Measurements from ENCODE around the gene SCAMP1.

Gene SCAMP1

GRCh38 chr5:78486218-78486617, 125.8 kb downstream of the SCAMP1 start:
- Mint-ChIP-seq H3K4me3 (no peak overlapping the region), H3K27ac (no peak overlapping the region), H3K27me3 (no peaks in the 10 kb centered on the region), H3K9me3 (ENCODE audit: low read depth) (no peaks in the 10 kb centered on the region), H3K36me3 (no peaks in the 10 kb centered on the region), H3K4me1 (ENCODE audit: low read depth) (peaks cover 13% of the 10 kb centered on the region)

GRCh38 chr5:78487846-78488245, 127.4 kb downstream of the SCAMP1 start:
- Mint-ChIP-seq H3K4me3 (no peak overlapping the region), H3K36me3 (no peaks in the 10 kb centered on the region), H3K4me1 (ENCODE audit: low read depth) (peaks cover 10% of the 10 kb centered on the region), H3K9me3 (ENCODE audit: low read depth) (no peaks in the 10 kb centered on the region), H3K27me3 (no peaks in the 10 kb centered on the region), H3K27ac (no peak overlapping the region)

GRCh38 chr5:78490709-78491485, 130.5 kb downstream of the SCAMP1 start:
- Mint-ChIP-seq H3K4me3 (no peak overlapping the region), H3K4me1 (ENCODE audit: low read depth) (no peaks in the 10 kb centered on the region), H3K36me3 (no peaks in the 10 kb centered on the region), H3K27ac (no peak overlapping the region), H3K9me3 (ENCODE audit: low read depth) (no peaks in the 10 kb centered on the region), H3K27me3 (no peaks in the 10 kb centered on the region)

DNA sequence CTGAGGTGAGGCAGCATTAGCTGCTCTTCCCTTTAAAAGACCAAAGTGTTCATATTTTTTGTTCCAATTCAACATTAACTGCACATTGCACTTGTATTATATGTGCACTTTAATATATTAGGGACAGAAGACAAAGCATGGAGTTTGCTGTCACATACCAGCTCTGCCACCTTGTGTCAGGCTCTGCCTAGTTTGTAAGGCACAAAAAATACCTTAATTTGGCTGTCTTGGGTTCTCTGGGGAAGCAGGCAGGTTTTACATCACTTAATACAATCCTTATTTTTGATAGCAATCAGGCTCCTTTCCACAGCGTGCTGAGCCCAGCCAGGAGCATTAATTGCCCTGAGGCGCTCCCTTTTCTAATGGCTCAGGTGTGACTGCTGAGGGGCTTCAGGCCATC, 131.8 kb downstream of the SCAMP1 start:
- Mint-ChIP-seq H3K27me3 (peaks cover 5% of the 10 kb centered on the region), H3K4me1 (ENCODE audit: low read depth) (no peaks in the 10 kb centered on the region), H3K4me3 (no peak overlapping the region), H3K9me3 (ENCODE audit: low read depth) (no peaks in the 10 kb centered on the region), H3K27ac (no peak overlapping the region), H3K36me3 (no peaks in the 10 kb centered on the region)

- H3K4me1 Mint-ChIP-seq (ENCODE audit: low read depth): no peaks in the 10 kb centered on the region
- peaks cover 9% of the 10 kb centered on the region for H3K27me3 Mint-ChIP-seq
- no peak overlapping the region for H3K27ac Mint-ChIP-seq
- H3K9me3 Mint-ChIP-seq (ENCODE audit: low read depth): no peaks in the 10 kb centered on the region
- no peaks in the 10 kb centered on the region for H3K36me3 Mint-ChIP-seq
- no peak overlapping the region for H3K4me3 Mint-ChIP-seq
Measured at GRCh38 chr5:78492650-78493049, 132.2 kb downstream of the SCAMP1 start.

DNA sequence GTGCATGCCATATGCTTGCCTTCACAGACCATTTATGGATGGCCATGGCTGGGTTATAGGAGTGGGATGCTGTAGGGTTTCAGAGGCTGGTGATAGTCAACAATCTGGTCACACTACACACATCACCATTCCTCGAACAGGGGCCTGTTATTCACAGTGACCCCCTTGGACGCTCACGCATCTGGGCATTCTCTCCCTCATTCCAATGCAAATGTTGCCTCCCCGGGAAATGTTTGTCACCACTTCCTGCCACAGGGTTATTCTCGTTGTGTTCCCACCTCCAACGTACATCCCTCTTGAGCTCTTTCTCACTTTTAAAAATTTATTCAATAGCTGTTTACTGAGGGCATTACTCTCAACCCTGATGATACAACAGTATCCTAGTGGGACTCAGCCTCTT, 135.4 kb downstream of the SCAMP1 start:
- H3K4me3 Mint-ChIP-seq: no peak overlapping the region
- peaks cover 29% of the 10 kb centered on the region for H3K27me3 Mint-ChIP-seq
- H3K36me3 Mint-ChIP-seq: no peaks in the 10 kb centered on the region
- no peak overlapping the region for H3K27ac Mint-ChIP-seq
- no peaks in the 10 kb centered on the region for H3K4me1 Mint-ChIP-seq (ENCODE audit: low read depth)
- H3K9me3 Mint-ChIP-seq (ENCODE audit: low read depth): no peaks in the 10 kb centered on the region

- Mint-ChIP-seq H3K27ac (no peak overlapping the region), H3K9me3 (ENCODE audit: low read depth) (no peaks in the 10 kb centered on the region), H3K36me3 (no peaks in the 10 kb centered on the region), H3K4me3 (no peak overlapping the region), H3K4me1 (ENCODE audit: low read depth) (no peaks in the 10 kb centered on the region), H3K27me3 (peaks cover 33% of the 10 kb centered on the region)
Measured at GRCh38 chr5:78496373-78496772, 136.0 kb downstream of the SCAMP1 start.

GRCh38 chr5:78497573-78498533, 137.4 kb downstream of the SCAMP1 start:
- Mint-ChIP-seq H3K4me3 (no peak overlapping the region), H3K4me1 (ENCODE audit: low read depth) (no peaks in the 10 kb centered on the region), H3K36me3 (no peaks in the 10 kb centered on the region), H3K9me3 (ENCODE audit: low read depth) (no peaks in the 10 kb centered on the region), H3K27ac (no peak overlapping the region), H3K27me3 (peaks cover 45% of the 10 kb centered on the region)

DNA sequence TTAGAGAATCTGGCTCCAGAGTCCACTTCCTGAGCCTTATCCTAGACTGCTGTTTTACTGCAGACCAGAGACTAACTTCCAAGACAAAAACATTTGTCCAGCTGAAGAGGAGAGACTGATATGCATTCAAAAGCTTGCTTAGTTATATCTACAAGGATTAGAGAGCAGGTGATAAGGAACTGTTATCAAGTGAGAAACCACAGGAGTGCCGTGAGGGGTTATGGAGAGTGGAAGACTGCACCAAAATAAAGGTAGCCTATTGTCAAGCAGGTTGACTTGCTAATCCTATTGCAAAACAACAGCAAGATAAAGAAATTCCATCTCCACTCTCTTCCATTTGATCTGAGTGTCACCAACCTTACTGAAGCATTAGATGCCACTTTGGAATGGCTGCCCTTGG, 139.1 kb downstream of the SCAMP1 start:
- no peaks in the 10 kb centered on the region for H3K9me3 Mint-ChIP-seq (ENCODE audit: low read depth)
- no peak overlapping the region for H3K27ac Mint-ChIP-seq
- H3K4me3 Mint-ChIP-seq: no peak overlapping the region
- peaks cover 45% of the 10 kb centered on the region for H3K27me3 Mint-ChIP-seq
- H3K4me1 Mint-ChIP-seq (ENCODE audit: low read depth): no peaks in the 10 kb centered on the region
- H3K36me3 Mint-ChIP-seq: no peaks in the 10 kb centered on the region

DNA sequence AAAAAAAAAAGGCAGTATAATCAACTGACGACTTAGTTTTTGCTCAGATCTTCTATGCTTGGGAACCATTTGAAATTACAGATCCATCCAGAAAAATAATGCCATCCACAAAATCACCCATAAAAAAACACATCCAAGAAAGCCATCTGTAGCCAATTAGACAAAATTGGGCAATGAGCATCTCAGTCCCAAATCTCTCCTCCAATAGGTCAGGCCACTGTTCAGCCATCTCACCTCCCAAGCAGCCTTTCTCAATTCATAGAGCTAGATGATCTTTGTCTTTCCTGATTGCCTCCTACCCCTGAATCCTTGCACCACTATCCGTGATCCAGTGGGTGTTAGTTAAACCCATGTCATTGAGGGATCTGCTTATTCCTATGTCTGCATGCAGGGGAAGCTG, 139.6 kb downstream of the SCAMP1 start:
- no peaks in the 10 kb centered on the region for H3K36me3 Mint-ChIP-seq
- no peaks in the 10 kb centered on the region for H3K4me1 Mint-ChIP-seq (ENCODE audit: low read depth)
- H3K27ac Mint-ChIP-seq: no peak overlapping the region
- H3K9me3 Mint-ChIP-seq (ENCODE audit: low read depth): no peaks in the 10 kb centered on the region
- H3K4me3 Mint-ChIP-seq: no peak overlapping the region
- peaks cover 47% of the 10 kb centered on the region for H3K27me3 Mint-ChIP-seq

DNA sequence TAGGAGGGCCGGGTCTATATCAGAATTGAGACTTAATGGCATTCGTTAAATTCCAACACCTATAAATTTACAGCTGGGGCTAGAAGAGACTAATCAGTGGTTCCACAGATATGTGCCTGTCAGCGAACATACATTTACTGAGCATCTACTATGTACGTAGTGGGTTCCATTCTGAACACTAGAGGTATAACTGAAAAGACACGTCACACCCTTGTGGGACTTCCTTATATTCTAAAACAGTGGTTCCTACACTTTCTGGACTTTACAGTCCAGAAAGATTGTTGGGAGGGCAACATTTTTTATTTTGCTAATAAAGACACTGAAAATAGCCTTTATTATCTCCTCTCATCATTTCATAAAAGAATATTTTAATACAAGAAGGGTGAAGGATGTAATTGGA, 140.5 kb downstream of the SCAMP1 start:
- H3K27me3 Mint-ChIP-seq: peaks cover 49% of the 10 kb centered on the region
- H3K9me3 Mint-ChIP-seq (ENCODE audit: low read depth): no peaks in the 10 kb centered on the region
- H3K27ac Mint-ChIP-seq: no peak overlapping the region
- H3K36me3 Mint-ChIP-seq: no peaks in the 10 kb centered on the region
- H3K4me1 Mint-ChIP-seq (ENCODE audit: low read depth): no peaks in the 10 kb centered on the region
- H3K4me3 Mint-ChIP-seq: no peak overlapping the region

DNA sequence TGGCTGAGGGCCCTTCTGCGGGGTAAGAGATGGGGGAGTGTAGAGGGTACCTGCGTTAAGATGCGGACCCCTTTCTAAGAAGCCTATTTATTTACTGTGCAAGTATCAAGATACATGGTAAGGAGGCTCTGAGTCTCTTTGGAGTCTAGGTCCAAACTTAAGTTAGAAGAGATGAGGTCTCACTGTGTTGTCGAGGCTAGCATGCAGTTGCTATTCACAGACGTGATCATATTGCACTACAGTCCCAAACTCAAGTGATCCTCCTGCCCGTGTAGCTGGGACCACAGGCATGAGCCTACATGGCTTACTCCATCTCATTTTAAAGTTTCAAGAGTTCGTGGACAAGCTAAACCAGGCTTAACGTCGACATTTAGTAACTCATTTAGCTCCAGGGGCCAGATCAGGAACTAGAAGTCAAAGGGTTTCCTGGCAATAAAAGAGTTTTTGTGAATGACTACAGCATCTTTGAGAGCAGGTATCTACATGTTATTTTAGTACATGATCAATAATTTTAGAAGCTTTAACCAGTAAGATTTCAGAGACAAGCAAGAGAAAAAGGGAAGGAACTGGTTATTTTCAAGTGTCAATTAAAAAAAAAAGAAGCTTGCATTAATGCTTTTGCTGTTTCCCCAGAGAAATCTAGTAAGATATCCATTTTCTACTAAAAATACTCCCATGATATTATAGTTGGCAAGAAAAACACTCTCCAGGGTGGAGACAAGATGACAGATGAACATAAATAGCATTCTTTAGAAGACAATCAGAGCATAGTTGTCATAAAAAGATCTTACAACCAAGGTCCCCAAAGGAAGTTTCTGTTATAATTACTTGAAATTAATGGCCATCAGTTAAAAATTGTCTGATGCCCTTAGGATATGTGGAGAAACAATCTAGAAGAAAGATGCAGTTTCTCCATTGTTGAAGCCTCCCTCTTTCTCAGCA, 141.3 kb downstream of the SCAMP1 start:
- no peaks in the 10 kb centered on the region for H3K36me3 Mint-ChIP-seq
- no peaks in the 10 kb centered on the region for H3K4me1 Mint-ChIP-seq (ENCODE audit: low read depth)
- H3K27ac Mint-ChIP-seq: no peak overlapping the region
- no peaks in the 10 kb centered on the region for H3K9me3 Mint-ChIP-seq (ENCODE audit: low read depth)
- peaks cover 52% of the 10 kb centered on the region for H3K27me3 Mint-ChIP-seq
- H3K4me3 Mint-ChIP-seq: no peak overlapping the region

GRCh38 chr5:78503958-78504653, 143.7 kb downstream of the SCAMP1 start:
- H3K4me1 Mint-ChIP-seq (ENCODE audit: low read depth): peaks cover 3% of the 10 kb centered on the region
- H3K9me3 Mint-ChIP-seq (ENCODE audit: low read depth): no peaks in the 10 kb centered on the region
- H3K27ac Mint-ChIP-seq: no peak overlapping the region
- H3K27me3 Mint-ChIP-seq: peaks cover 42% of the 10 kb centered on the region
- no peak overlapping the region for H3K4me3 Mint-ChIP-seq
- no peaks in the 10 kb centered on the region for H3K36me3 Mint-ChIP-seq
